Neural cell (in vitro differentiated cells): ENCODE data around the gene DTL. TPM values are rescaled to one million over a fixed set of nuclear protein-coding genes. Genes with fewer than 3 reads are reported as not detected.

ENCODE experiments used
- H2AFZ ChIP-seq: fragments of 200-600, 300-800 bp; sonication (generic), shearing (Covaris generic); 2 replicates; pipeline ENCODE4 v1.6.0; 2014; ENCODE audit warnings: low read depth, mild to moderate bottlenecking, antibody characterized with exemption, low read length, moderate library complexity
- H3F3A ChIP-seq: fragments of 200-600 bp; shearing (Covaris generic); 2 replicates; pipeline ENCODE4 v1.6.1; 2016; ENCODE audit warnings: mild to moderate bottlenecking, moderate library complexity, mixed read lengths, antibody characterized with exemption, low read length; ENCODE audit not compliant: insufficient read depth, poor library complexity, severe bottlenecking
- H3K27ac ChIP-seq: fragments of 200-600, 300-800 bp; sonication (generic), shearing (Covaris generic); 2 replicates; pipeline ENCODE4 v1.5.1; 2014; ENCODE audit warnings: mild to moderate bottlenecking, low read length, moderate library complexity
- H3K27me3 ChIP-seq: fragments of 300-800, 200-600 bp; sonication (generic), shearing (Covaris generic); 2 replicates; pipeline ENCODE4 v1.6.0; 2014; ENCODE audit warnings: mild to moderate bottlenecking, low read depth, low read length, moderate library complexity; ENCODE audit not compliant: insufficient read depth
- H3K36me3 ChIP-seq: fragments of 300-800, 200-600 bp; sonication (generic), shearing (Covaris generic); 2 replicates; pipeline ENCODE4 v1.5.1; 2014; ENCODE audit warnings: mild to moderate bottlenecking, antibody characterized with exemption, low read length, moderate library complexity; ENCODE audit not compliant: insufficient read depth
- H3K4me2 ChIP-seq: fragments of 300-800, 200-600 bp; sonication (generic), shearing (Covaris generic); 2 replicates; pipeline ENCODE4 v1.6.0; 2014; ENCODE audit warnings: mild to moderate bottlenecking, low read length
- H3K4me3 ChIP-seq: fragments of 300-800, 200-600 bp; sonication (generic), shearing (Covaris generic); 2 replicates; pipeline ENCODE4 v1.5.1; 2014; ENCODE audit warnings: mild to moderate bottlenecking, low read length, moderate library complexity
- H3K79me2 ChIP-seq: fragments of 200-600 bp; shearing (Covaris generic); replicated peaks from 2 replicates; pipeline ENCODE4 v1.6.0; 2014; ENCODE audit warnings: mild to moderate bottlenecking, low read length, moderate library complexity; ENCODE audit not compliant: insufficient read depth
- H3K9ac ChIP-seq: fragments of 300-800, 200-600 bp; sonication (generic), shearing (Covaris generic); 2 replicates; pipeline ENCODE4 v1.6.1; 2016; ENCODE audit warnings: mild to moderate bottlenecking, low read length, mixed read lengths
- H3K9me2 ChIP-seq: fragments of 200-600 bp; shearing (Covaris generic); 2 replicates; pipeline ENCODE4 v1.6.1; 2016; ENCODE audit warnings: mild to moderate bottlenecking, low read length, mixed read lengths; ENCODE audit not compliant: insufficient read depth
- H3K9me3 ChIP-seq: fragments of 200-600, 300-800 bp; sonication (generic), shearing (Covaris generic); 2 replicates; pipeline ENCODE4 v1.6.1; 2016; ENCODE audit warnings: mild to moderate bottlenecking, mixed run types, low read length, moderate library complexity, mixed read lengths
- H4K20me1 ChIP-seq: fragments of 200-600 bp; shearing (Covaris generic); 2 replicates; pipeline ENCODE4 v1.6.1; 2016; ENCODE audit warnings: mild to moderate bottlenecking, mixed run types; ENCODE audit not compliant: insufficient read depth
- CTCF ChIP-seq: fragments of 450-650 bp; IDR thresholded peaks from 2 replicates; pipeline ENCODE4 v1.5.1; 2014; ENCODE audit warnings: antibody characterized with exemption, mild to moderate bottlenecking, moderate library complexity; ENCODE audit not compliant: poor library complexity, severe bottlenecking
- EP300 ChIP-seq: fragments of 450-650 bp; conservative IDR thresholded peaks from 2 replicates; pipeline ENCODE4 v1.6.1; 2014; ENCODE audit warnings: antibody characterized with exemption, mild to moderate bottlenecking, moderate library complexity; ENCODE audit not compliant: poor library complexity, severe bottlenecking
- EZH2 ChIP-seq: fragments of 200-600, 300-800 bp; shearing (Covaris generic), sonication (generic); IDR thresholded peaks from 2 replicates; pipeline ENCODE4 v1.6.1; 2014; ENCODE audit warnings: antibody characterized with exemption, low read length, borderline replicate concordance, mild to moderate bottlenecking; ENCODE audit not compliant: insufficient read depth, poor library complexity, severe bottlenecking
- MXI1 ChIP-seq: fragments of 450-650 bp; conservative IDR thresholded peaks from 2 replicates; pipeline ENCODE4 v1.6.1; 2014; ENCODE audit warnings: antibody characterized with exemption, mild to moderate bottlenecking; ENCODE audit not compliant: poor library complexity, severe bottlenecking
- POLR2AphosphoS5 ChIP-seq: IDR thresholded peaks from 2 replicates; pipeline ENCODE4 v1.6.1; 2012
- RAD21 ChIP-seq: fragments of 450-650 bp; conservative IDR thresholded peaks from 2 replicates; pipeline ENCODE4 v1.6.1; 2014; ENCODE audit warnings: antibody characterized with exemption, mild to moderate bottlenecking, moderate library complexity
- REST ChIP-seq: IDR thresholded peaks from 2 replicates; pipeline ENCODE4 v1.6.1; 2012; ENCODE audit warnings: borderline replicate concordance
- SMC3 ChIP-seq: fragments of 450-650 bp; conservative IDR thresholded peaks from 2 replicates; pipeline ENCODE4 v1.6.1; 2014; ENCODE audit warnings: antibody characterized with exemption, mild to moderate bottlenecking, moderate library complexity; ENCODE audit not compliant: poor library complexity
- TAF1 ChIP-seq: IDR thresholded peaks from 2 replicates; pipeline ENCODE4 v1.6.1; 2012; ENCODE audit warnings: low read depth
- polyA plus RNA-seq: library from polyadenylated mRNA; depleted of rRNA; stranded (reverse); fragments of >200 nt; gene quantifications from 2 replicates; pipeline ENCODE4 v1.2.3, GENCODE V29; 2014

The DTL gene
- polyA plus RNA-seq, 1 donor from 2014 or later: 1.1 TPM

- no peaks in the 10 kb centered on the region for H3K79me2 ChIP-seq
- no peaks in the 10 kb centered on the region for H3F3A ChIP-seq
- H4K20me1 ChIP-seq: no peaks in the 10 kb centered on the region
- no peak overlapping the region for H3K4me2 ChIP-seq
- no peak overlapping the region for H3K27ac ChIP-seq
- no peak overlapping the region for H3K4me3 ChIP-seq
- TF ChIP-seq POLR2AphosphoS5 (no peak), REST (no peak), SMC3 (no peak), MXI1 (no peak), EP300 (no peak), RAD21 (no peak), EZH2 (no peak), CTCF (no peak), TAF1 (no peak)
- H3K9me2 ChIP-seq: no peaks in the 10 kb centered on the region
- no peaks in the 10 kb centered on the region for H3K9me3 ChIP-seq
- H3K9ac ChIP-seq: no peak overlapping the region
- H3K36me3 ChIP-seq: no peaks in the 10 kb centered on the region
- no peaks in the 10 kb centered on the region for H3K27me3 ChIP-seq
- H2AFZ ChIP-seq: no peak overlapping the region
These were observed 75.1 kb downstream of the DTL start for GRCh38 chr1:212110617-212111016.

- no peaks in the 10 kb centered on the region for H3K36me3 ChIP-seq
- H3K4me2 ChIP-seq: no peak overlapping the region
- no peak overlapping the region for H2AFZ ChIP-seq
- no peak overlapping the region for H3K27ac ChIP-seq
- H4K20me1 ChIP-seq: no peaks in the 10 kb centered on the region
- H3K9me2 ChIP-seq: no peaks in the 10 kb centered on the region
- no peaks in the 10 kb centered on the region for H3K9me3 ChIP-seq
- TF ChIP-seq REST (no peak), CTCF (no peak), EP300 (no peak), POLR2AphosphoS5 (no peak), EZH2 (no peak), SMC3 (no peak), TAF1 (no peak), RAD21 (no peak), MXI1 (no peak)
- no peaks in the 10 kb centered on the region for H3K27me3 ChIP-seq
- H3K4me3 ChIP-seq: no peak overlapping the region
- no peaks in the 10 kb centered on the region for H3F3A ChIP-seq
- no peak overlapping the region for H3K9ac ChIP-seq
- H3K79me2 ChIP-seq: no peaks in the 10 kb centered on the region
These were observed 76.0 kb downstream of the DTL start for GRCh38 chr1:212111536-212111935.
